Mesenchymal stem cell (in vitro differentiated cells and primary cell): ENCODE results near the gene INSIG1.

Experiments
- DNase-seq: peaks from one replicate; pipeline ENCODE4 v3.0.0-alpha.2; 2013
- H2AFZ ChIP-seq: one replicate; pipeline ENCODE4 v1.6.1; 2013; ENCODE audit warnings: low read depth, mild to moderate bottlenecking, control low read depth, inconsistent platforms, low read length, moderate library complexity
- H2AK5ac ChIP-seq: 2 replicates; pipeline ENCODE4 v1.6.1; 2013; ENCODE audit warnings: low read length, moderate library complexity, mild to moderate bottlenecking, inconsistent platforms; ENCODE audit not compliant: severe bottlenecking
- H2BK120ac ChIP-seq: one replicate; pipeline ENCODE4 v1.6.1; 2013; ENCODE audit warnings: low read depth, mild to moderate bottlenecking, inconsistent platforms, low read length, moderate library complexity
- H2BK12ac ChIP-seq, 2 experiments: one replicate each; pipeline ENCODE4 v1.6.1; 2013; ENCODE audit warnings: inconsistent platforms in 2 of 2, low read length in 2 of 2, mild to moderate bottlenecking in 2 of 2, moderate library complexity in 2 of 2, control low read depth in 1 of 2
- H2BK15ac ChIP-seq: one replicate; pipeline ENCODE4 v1.6.1; 2013; ENCODE audit warnings: mild to moderate bottlenecking, low read depth, inconsistent platforms; ENCODE audit not compliant: poor library complexity, severe bottlenecking
- H2BK5ac ChIP-seq: 2 replicates; pipeline ENCODE4 v1.6.1; 2013; ENCODE audit warnings: low read depth, mild to moderate bottlenecking, low read length, control low read depth, inconsistent platforms; ENCODE audit not compliant: poor library complexity, severe bottlenecking
- H3K14ac ChIP-seq, 2 experiments: one replicate each; pipeline ENCODE4 v1.6.1; 2013; ENCODE audit warnings: inconsistent platforms in 2 of 2, low read length in 2 of 2, control low read depth in 1 of 2, mild to moderate bottlenecking in 1 of 2, moderate library complexity in 1 of 2
- H3K18ac ChIP-seq, 2 experiments: one replicate each; pipeline ENCODE4 v1.6.1; 2013; ENCODE audit warnings: inconsistent platforms in 2 of 2, low read length in 2 of 2, control low read depth in 1 of 2, low read depth in 1 of 2, mild to moderate bottlenecking in 1 of 2
- H3K23ac ChIP-seq, 2 experiments: one replicate each; pipeline ENCODE4 v1.6.1; 2013; ENCODE audit warnings: inconsistent platforms in 2 of 2, low read length in 2 of 2, mild to moderate bottlenecking in 2 of 2, moderate library complexity in 2 of 2, control low read depth in 1 of 2
- H3K27ac ChIP-seq: 2 replicates; pipeline ENCODE4 v1.5.1; 2013; ENCODE audit warnings: mild to moderate bottlenecking, moderate library complexity, low read length, control low read depth, inconsistent platforms; ENCODE audit not compliant: poor library complexity, severe bottlenecking
- H3K27me3 ChIP-seq, 2 experiments: 2 replicates each; pipeline versions ENCODE4 v1.6.1 to v1.7.0; 2013; ENCODE audit warnings: low read length in 2 of 2, mild to moderate bottlenecking in 2 of 2, moderate library complexity in 2 of 2, control low read depth in 1 of 2, inconsistent platforms in 1 of 2; ENCODE audit not compliant: control insufficient read depth in 1 of 2, insufficient read depth in 1 of 2
- H3K36me3 ChIP-seq, 2 experiments: 2 replicates each; pipeline versions ENCODE4 v1.6.1 to v1.7.0; 2013; ENCODE audit warnings: low read length in 2 of 2, control low read depth in 1 of 2, inconsistent platforms in 1 of 2, low read depth in 1 of 2, mild to moderate bottlenecking in 1 of 2; ENCODE audit not compliant: insufficient read depth in 2 of 2, control insufficient read depth in 1 of 2
- H3K4ac ChIP-seq, 2 experiments: one replicate each; pipeline ENCODE4 v1.6.1; 2013; ENCODE audit warnings: inconsistent platforms in 2 of 2, low read length in 2 of 2, mild to moderate bottlenecking in 2 of 2, moderate library complexity in 2 of 2, control low read depth in 1 of 2, low read depth in 1 of 2
- H3K4me1 ChIP-seq: 2 replicates; pipeline ENCODE4 v1.6.1; 2013; ENCODE audit warnings: low read depth, low read length, control low read depth; ENCODE audit not compliant: control insufficient read depth, insufficient read depth
- H3K4me2 ChIP-seq: 2 replicates; pipeline ENCODE4 v1.6.1; 2013; ENCODE audit warnings: low read length, mild to moderate bottlenecking, inconsistent platforms; ENCODE audit not compliant: poor library complexity, severe bottlenecking
- H3K4me3 ChIP-seq, 2 experiments: 2 replicates each; pipeline versions ENCODE4 v1.5.1 to v1.7.0; 2013; ENCODE audit warnings: low read length in 2 of 2, mild to moderate bottlenecking in 2 of 2, control low read depth in 1 of 2, low read depth in 1 of 2; ENCODE audit not compliant: insufficient read depth in 1 of 2
- H3K79me1 ChIP-seq: replicated peaks from 2 replicates; pipeline ENCODE4 v1.6.1; 2013; ENCODE audit warnings: mild to moderate bottlenecking, control low read depth, low read length, inconsistent platforms; ENCODE audit not compliant: poor library complexity, severe bottlenecking
- H3K9ac ChIP-seq: 2 replicates; pipeline ENCODE4 v1.7.0; 2013; ENCODE audit warnings: mild to moderate bottlenecking, low read length, moderate library complexity
- H3K9me3 ChIP-seq: 2 replicates; pipeline ENCODE4 v1.7.0; 2013; ENCODE audit warnings: mild to moderate bottlenecking, low read length; ENCODE audit not compliant: control insufficient read depth
- H4K8ac ChIP-seq: one replicate; pipeline ENCODE4 v1.6.1; 2013; ENCODE audit warnings: inconsistent platforms, mild to moderate bottlenecking, low read length, moderate library complexity
- H4K91ac ChIP-seq: one replicate; pipeline ENCODE4 v1.6.1; 2013; ENCODE audit warnings: mild to moderate bottlenecking, low read length, inconsistent platforms
- WGBS: methylation state at CpG from one replicate; pipeline ENCODE4 v1.1.7; 2013; ENCODE audit warnings: mixed read lengths; 5-methylcytosine and 5-hydroxymethylcytosine counted together

INSIG1 gene

GRCh38 chr7:155266440-155266839 lies 31.2 kb upstream of the INSIG1 start:
- Histone ChIP-seq H2AFZ (no peak overlapping the region), H3K9ac (no peak overlapping the region), H3K36me3 (no peaks in the 10 kb centered on the region), H3K4me1 (peaks cover 4% of the 10 kb centered on the region), H3K18ac (no peak overlapping the region), H2BK15ac (no peak overlapping the region), H2AK5ac (no peak overlapping the region), H4K91ac (no peak overlapping the region), H3K23ac (no peak overlapping the region), H2BK5ac (no peak overlapping the region), H3K27ac (no peak overlapping the region), H2BK12ac (no peak overlapping the region), H3K4ac (no peak overlapping the region), H3K14ac (no peak overlapping the region), H4K8ac (no peak overlapping the region), H2BK120ac (no peak overlapping the region), H3K4me3 (no peak overlapping the region), H3K79me1 (no peaks in the 10 kb centered on the region), H3K27me3 (peaks cover 3 to 13% of the 10 kb centered on the region in 2 experiments), H3K9me3 (no peaks in the 10 kb centered on the region), H3K4me2 (no peak overlapping the region)
- 96% methylated on average over 8 of the region's 9 CpGs for WGBS
- no peak for DNase-seq

- H3K23ac ChIP-seq, result no peak overlapping the region
- no peaks in the 10 kb centered on the region for H3K36me3 ChIP-seq
- peaks cover 4% of the 10 kb centered on the region for H3K4me1 ChIP-seq
- no peak overlapping the region for H3K14ac ChIP-seq
- H3K27ac ChIP-seq, result no peak overlapping the region
- peaks cover 0 to 13% of the 10 kb centered on the region in 2 experiments for H3K27me3 ChIP-seq
- no peak for DNase-seq
- H3K18ac ChIP-seq, result no peak overlapping the region
- no peak overlapping the region for H4K8ac ChIP-seq
- H3K9me3 ChIP-seq, result no peaks in the 10 kb centered on the region
- no peak overlapping the region for H2BK5ac ChIP-seq
- WGBS, result 90% methylated on average over 8 of the region's 8 CpGs
- H2BK12ac ChIP-seq, result no peak overlapping the region
- no peak overlapping the region for H4K91ac ChIP-seq
- no peak overlapping the region for H2AFZ ChIP-seq
- no peak overlapping the region for H3K4me2 ChIP-seq
- no peak overlapping the region for H2BK120ac ChIP-seq
- H3K9ac ChIP-seq, result no peak overlapping the region
- H3K4me3 ChIP-seq, result no peak overlapping the region
- no peak overlapping the region for H2BK15ac ChIP-seq
- H3K79me1 ChIP-seq, result no peaks in the 10 kb centered on the region
- H3K4ac ChIP-seq, result no peak overlapping the region
- no peak overlapping the region for H2AK5ac ChIP-seq
Observed at GRCh38 chr7:155267023-155267422, 30.7 kb upstream of the INSIG1 start.

GRCh38 chr7:155267436-155267835 lies 30.2 kb upstream of the INSIG1 start:
- Histone ChIP-seq H2BK12ac (no peak overlapping the region), H3K4ac (no peak overlapping the region), H3K4me2 (no peak overlapping the region), H3K9me3 (no peaks in the 10 kb centered on the region), H3K4me3 (no peak overlapping the region), H3K27ac (no peak overlapping the region), H3K79me1 (no peaks in the 10 kb centered on the region), H2BK15ac (no peak overlapping the region), H3K23ac (no peak overlapping the region), H2BK5ac (no peak overlapping the region), H2BK120ac (no peak overlapping the region), H4K91ac (no peak overlapping the region), H3K9ac (no peak overlapping the region), H3K36me3 (no peaks in the 10 kb centered on the region), H3K18ac (no peak overlapping the region), H3K14ac (no peak overlapping the region), H3K27me3 (peaks cover 0 to 13% of the 10 kb centered on the region in 2 experiments), H4K8ac (no peak overlapping the region), H3K4me1 (peaks cover 4% of the 10 kb centered on the region), H2AFZ (no peak overlapping the region), H2AK5ac (no peak overlapping the region)
- 89% methylated on average over 23 of the region's 23 CpGs for WGBS
- DNase-seq, result no peak

- no peak overlapping the region for H2AK5ac ChIP-seq
- H3K27me3 ChIP-seq, result peaks cover 0 to 13% of the 10 kb centered on the region in 2 experiments
- H3K27ac ChIP-seq, result no peak overlapping the region
- no peak overlapping the region for H4K91ac ChIP-seq
- no peak overlapping the region for H2BK15ac ChIP-seq
- H3K14ac ChIP-seq, result no peak overlapping the region
- H3K18ac ChIP-seq, result no peak overlapping the region
- WGBS, result 84% methylated on average over 11 of the region's 12 CpGs
- H2BK5ac ChIP-seq, result no peak overlapping the region
- no peak overlapping the region for H4K8ac ChIP-seq
- H3K4me2 ChIP-seq, result no peak overlapping the region
- H3K9ac ChIP-seq, result no peak overlapping the region
- no peaks in the 10 kb centered on the region for H3K79me1 ChIP-seq
- DNase-seq, result no peak
- H2AFZ ChIP-seq, result no peak overlapping the region
- no peak overlapping the region for H3K23ac ChIP-seq
- no peak overlapping the region for H3K4ac ChIP-seq
- H2BK12ac ChIP-seq, result no peak overlapping the region
- no peak overlapping the region for H3K4me3 ChIP-seq
- H3K9me3 ChIP-seq, result no peaks in the 10 kb centered on the region
- no peaks in the 10 kb centered on the region for H3K36me3 ChIP-seq
- peaks cover 4% of the 10 kb centered on the region for H3K4me1 ChIP-seq
- H2BK120ac ChIP-seq, result no peak overlapping the region
Observed at GRCh38 chr7:155268211-155268610, 29.5 kb upstream of the INSIG1 start.
